ENCODE data around the gene PPP1R36. TPM values are rescaled to one million over a fixed set of nuclear protein-coding genes. Genes with fewer than 3 reads are reported as not detected.
A peak's percentile ranks its signal among the peaks of the same experiment; 100 is the strongest.

PPP1R36 gene
- total RNA-seq, 2 donors from 2014 or later: 4.4 to 5.6 TPM

DNA sequence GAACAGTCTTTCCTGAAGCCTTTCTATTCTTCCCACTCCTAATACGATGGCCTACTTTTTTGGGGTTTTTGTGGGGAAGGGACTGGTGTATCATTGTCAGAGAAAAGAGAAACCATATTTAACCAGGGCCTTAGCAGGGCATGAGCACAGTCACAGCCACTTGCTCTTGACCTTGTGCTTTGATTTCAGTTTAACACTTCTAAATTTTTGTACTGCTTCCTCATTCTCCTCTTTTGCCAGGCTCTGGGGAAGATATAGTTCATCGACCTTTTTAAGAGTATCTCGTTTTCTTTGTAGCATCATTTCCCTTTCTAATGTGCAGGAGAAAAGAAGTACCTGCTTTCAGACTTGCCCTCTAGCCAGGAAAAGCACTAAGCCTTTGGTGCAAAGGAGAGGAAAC, 43.0 kb upstream of the PPP1R36 start:
- H3K9me3 ChIP-seq: no peaks in the 10 kb centered on the region
- intact Hi-C loops (cut with DNase I): no loop called here
- H3K27me3 ChIP-seq: no peaks in the 10 kb centered on the region
- ATAC-seq: no peak
- WGBS, 2 donors: 36% methylated on average over 3 of the region's 3 CpGs
- peak overlapping the region in 2 of 4 donors; percentile 31 to 99 for H3K27ac ChIP-seq
- no peak overlapping the region for H3K4me3 ChIP-seq
- H3K36me3 ChIP-seq (replicated peaks in 1 of 2; ENCODE audit: insufficient read depth in 1 of 2, low read depth in 2 of 2): no peaks in the 10 kb centered on the region
- no peak for DNase-seq
- no peak for TF ChIP-seq POLR2A (IDR thresholded peaks at IDR 0.05)
- TF ChIP-seq, protein P1, sequence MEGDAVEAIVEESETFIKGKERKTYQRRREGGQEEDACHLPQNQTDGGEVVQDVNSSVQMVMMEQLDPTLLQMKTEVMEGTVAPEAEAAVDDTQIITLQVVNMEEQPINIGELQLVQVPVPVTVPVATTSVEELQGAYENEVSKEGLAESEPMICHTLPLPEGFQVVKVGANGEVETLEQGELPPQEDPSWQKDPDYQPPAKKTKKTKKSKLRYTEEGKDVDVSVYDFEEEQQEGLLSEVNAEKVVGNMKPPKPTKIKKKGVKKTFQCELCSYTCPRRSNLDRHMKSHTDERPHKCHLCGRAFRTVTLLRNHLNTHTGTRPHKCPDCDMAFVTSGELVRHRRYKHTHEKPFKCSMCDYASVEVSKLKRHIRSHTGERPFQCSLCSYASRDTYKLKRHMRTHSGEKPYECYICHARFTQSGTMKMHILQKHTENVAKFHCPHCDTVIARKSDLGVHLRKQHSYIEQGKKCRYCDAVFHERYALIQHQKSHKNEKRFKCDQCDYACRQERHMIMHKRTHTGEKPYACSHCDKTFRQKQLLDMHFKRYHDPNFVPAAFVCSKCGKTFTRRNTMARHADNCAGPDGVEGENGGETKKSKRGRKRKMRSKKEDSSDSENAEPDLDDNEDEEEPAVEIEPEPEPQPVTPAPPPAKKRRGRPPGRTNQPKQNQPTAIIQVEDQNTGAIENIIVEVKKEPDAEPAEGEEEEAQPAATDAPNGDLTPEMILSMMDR (IDR thresholded peaks at IDR 0.05): no peak
- H3K4me1 ChIP-seq: peaks cover 52% of the 10 kb centered on the region

DNA sequence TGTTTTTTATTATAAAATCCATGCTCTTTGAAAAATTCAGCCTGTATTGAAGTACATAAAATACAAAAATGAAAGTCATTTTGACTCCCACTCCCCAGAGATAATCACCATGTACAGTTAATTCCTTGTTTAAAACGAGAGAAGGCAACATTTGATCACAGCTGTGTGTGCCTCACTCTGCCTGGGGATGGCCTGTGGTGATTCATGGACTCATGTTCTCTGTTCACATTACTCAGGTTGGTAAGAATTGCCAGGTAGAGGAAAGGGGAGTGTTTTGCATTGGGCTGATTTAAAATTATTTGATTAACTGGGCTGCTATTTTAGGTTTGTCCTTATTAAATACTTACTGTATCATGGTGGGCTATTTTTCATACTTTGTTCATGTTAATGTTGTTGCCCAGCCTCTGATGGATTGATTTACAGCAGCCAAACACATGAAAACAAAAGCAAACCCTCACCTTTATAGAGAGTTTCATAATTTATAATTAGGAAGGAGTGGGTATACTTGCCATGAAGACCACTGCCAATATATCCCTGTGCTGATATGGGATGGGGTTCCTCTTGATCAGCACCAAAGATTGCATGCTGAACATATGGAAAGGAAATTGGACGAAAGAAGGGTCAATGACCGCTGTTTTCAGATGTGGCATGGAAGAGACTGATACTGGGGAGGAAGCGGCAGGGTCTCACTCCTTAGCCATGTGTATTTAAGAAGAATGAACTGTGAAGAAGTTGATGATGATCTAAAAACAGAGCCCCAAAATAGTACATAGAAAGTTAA, 42.2 kb upstream of the PPP1R36 start:
- H3K27me3 ChIP-seq: no peaks in the 10 kb centered on the region
- no peak overlapping the region for H3K4me3 ChIP-seq
- ATAC-seq (no peak), DNase-seq (peak in 3 of 4 donors; percentile 21 to 48 (median 32))
- intact Hi-C loops (cut with DNase I): no loop called here
- H3K27ac ChIP-seq: peak overlapping the region in 1 of 4 donors; percentile 99
- peaks cover 44% of the 10 kb centered on the region for H3K4me1 ChIP-seq
- no peaks in the 10 kb centered on the region for H3K36me3 ChIP-seq (replicated peaks in 1 of 2; ENCODE audit: insufficient read depth in 1 of 2, low read depth in 2 of 2)
- 74% methylated on average over 4 of the region's 4 CpGs for WGBS, 2 donors
- H3K9me3 ChIP-seq: no peaks in the 10 kb centered on the region
- TF ChIP-seq POLR2A (IDR thresholded peaks at IDR 0.05): no peak
- TF ChIP-seq, protein P1 (IDR thresholded peaks at IDR 0.05): no peak

DNA sequence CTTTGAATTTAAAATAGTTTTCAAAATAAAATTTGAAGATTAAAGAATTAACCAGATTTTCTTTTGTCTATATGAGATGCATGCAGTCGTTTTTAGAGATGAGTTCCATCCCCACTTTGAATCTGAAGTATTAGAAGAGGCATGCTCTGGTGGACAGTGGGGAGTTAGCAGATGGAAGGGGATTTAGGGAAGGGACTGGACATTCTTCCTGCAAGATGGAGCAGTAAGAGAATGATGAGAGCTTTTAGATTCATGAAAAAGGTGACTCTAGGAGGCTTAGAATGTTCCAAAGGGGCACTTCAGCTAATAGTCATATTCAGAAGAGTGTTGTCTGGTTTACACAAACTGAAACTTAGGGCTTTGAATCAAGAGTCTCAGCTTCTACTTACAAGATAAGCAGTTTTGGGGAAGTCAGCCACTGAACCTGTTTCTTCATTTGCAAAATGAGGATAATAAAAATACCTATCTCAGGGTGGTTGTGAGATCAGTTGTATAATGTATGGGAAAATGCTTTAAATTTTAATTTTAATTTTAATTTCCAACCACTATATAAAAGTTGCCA, 41.5 kb upstream of the PPP1R36 start:
- H3K36me3 ChIP-seq (replicated peaks in 1 of 2; ENCODE audit: insufficient read depth in 1 of 2, low read depth in 2 of 2): no peaks in the 10 kb centered on the region
- H3K27me3 ChIP-seq: no peaks in the 10 kb centered on the region
- H3K4me3 ChIP-seq: no peak overlapping the region
- TF ChIP-seq POLR2A (IDR thresholded peaks at IDR 0.05): no peak
- TF ChIP-seq, protein P1 (IDR thresholded peaks at IDR 0.05): no peak
- peaks cover 40% of the 10 kb centered on the region for H3K4me1 ChIP-seq
- no peak overlapping the region for H3K27ac ChIP-seq
- no peaks in the 10 kb centered on the region for H3K9me3 ChIP-seq
- intact Hi-C loops (cut with DNase I): no loop called here
- ATAC-seq: no peak
- 23 to 39% methylated on average over 1 of the region's 1 CpG for WGBS, 2 donors
- no peak for DNase-seq

DNA sequence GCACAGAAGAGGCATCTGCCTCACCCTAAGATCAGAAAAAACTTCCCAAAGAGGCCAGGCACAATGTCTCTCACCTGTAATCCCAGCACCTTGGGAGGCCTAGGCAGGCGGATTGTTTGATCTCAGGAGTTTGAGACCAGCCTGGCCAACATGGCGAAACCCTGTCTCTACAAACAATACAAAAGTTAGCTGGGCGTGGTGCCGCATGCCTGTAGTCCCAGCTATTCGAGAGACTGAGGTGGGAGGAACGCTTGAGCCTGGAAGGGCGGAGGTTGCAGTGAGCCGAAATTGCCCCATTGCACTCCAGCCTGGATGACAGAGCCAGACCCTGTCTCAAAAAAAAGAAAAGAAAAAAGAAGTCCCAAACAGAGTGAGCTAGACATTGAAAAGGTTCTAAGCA, 40.7 kb upstream of the PPP1R36 start:
- TF ChIP-seq, protein P1 (IDR thresholded peaks at IDR 0.05): no peak
- TF ChIP-seq POLR2A (IDR thresholded peaks at IDR 0.05): no peak
- H3K4me3 ChIP-seq: no peak overlapping the region
- H3K4me1 ChIP-seq: peaks cover 40% of the 10 kb centered on the region
- 91 to 92% methylated on average over 6 to 8 of the region's 8 CpGs for WGBS, 2 donors
- H3K9me3 ChIP-seq: no peaks in the 10 kb centered on the region
- no peak overlapping the region for H3K27ac ChIP-seq
- H3K27me3 ChIP-seq: no peaks in the 10 kb centered on the region
- intact Hi-C loops (cut with DNase I): no loop called here
- no peak for DNase-seq
- H3K36me3 ChIP-seq (replicated peaks in 1 of 2; ENCODE audit: insufficient read depth in 1 of 2, low read depth in 2 of 2): no peaks in the 10 kb centered on the region
- no peak for ATAC-seq

All from body of pancreas (tissue), 4 donors.